Adrenal gland (tissue), 12 donors: ENCODE data around the gene HHLA2. TPM values are rescaled to one million over a fixed set of nuclear protein-coding genes. Genes with fewer than 3 reads are reported as not detected.
A peak's percentile ranks its signal among the peaks of the same experiment; 100 is the strongest.

ENCODE experiments used
- DNase-seq, 7 donors: peaks; one replicate each; pipeline ENCODE4 v3.0.0-alpha.2; 2019 to 2020
- H3K27ac ChIP-seq, 5 donors: fragments of 200-600 bp; sonication (generic) in 4 of 5; 1 replicate in 3 of 5; 2 replicates in 2 of 5; pipeline versions ENCODE4 v1.5.1 to v1.8.0; 2016 to 2020; ENCODE audit warnings: mild to moderate bottlenecking in 1 of 5
- H3K27me3 ChIP-seq: fragments of 200-600 bp; 2 replicates; pipeline ENCODE4 v1.8.0; 2021
- H3K36me3 ChIP-seq, 2 donors: fragments of 200-600 bp; replicated peaks in 1 of 2; 1 replicate in 1 of 2; 2 replicates in 1 of 2; pipeline versions ENCODE4 v1.5.1 to v1.8.0; 2018 to 2022
- H3K4me1 ChIP-seq, 2 donors: fragments of 200-600 bp; replicated peaks in 1 of 2; 1 replicate in 1 of 2; 2 replicates in 1 of 2; pipeline versions ENCODE4 v1.5.1 to v1.8.0; 2018 to 2021
- H3K4me3 ChIP-seq, 4 donors: fragments of 200-600 bp; sonication (generic) in 3 of 4; one replicate each; pipeline ENCODE4 v1.5.1; 2016 to 2018
- H3K9me3 ChIP-seq, 3 donors: fragments of 200-600 bp; sonication (generic) in 1 of 3; replicated peaks in 1 of 3; 1 replicate in 2 of 3; 2 replicates in 1 of 3; pipeline versions ENCODE4 v1.5.1 to v1.8.0; 2016 to 2021
- CTCF ChIP-seq, 6 experiments: fragments of 450-650 bp in 4 of 6; fragments of 200-600 bp in 2 of 6; sonication (generic) in 1 of 6; IDR thresholded peaks; 1 replicate in 5 of 6; 2 replicates in 1 of 6; pipeline versions ENCODE4 v1.5.1 to v1.8.0; 2016 to 2021; ENCODE audit warnings: antibody characterized with exemption in 6 of 6, mild to moderate bottlenecking in 2 of 6, moderate library complexity in 1 of 6
- POLR2A ChIP-seq, 2 donors: fragments of 450-650 bp; IDR thresholded peaks; one replicate each; pipeline ENCODE4 v1.6.1; 2017; ENCODE audit warnings: antibody characterized with exemption in 2 of 2, mild to moderate bottlenecking in 2 of 2, moderate library complexity in 1 of 2
- WGBS, 4 donors: extraction: QIAGEN DNeasy Blood & Tissue Kit in 2 of 4; methylation state at CpG; one replicate each; pipeline versions ENCODE4 v1.1.5 to v1.1.7; 2013 to 2017; 5-methylcytosine and 5-hydroxymethylcytosine counted together
- intact Hi-C, 2 donors: fragments of 100-400 bp; cut with DNase I; formaldehyde crosslinking; loops; one replicate each; pipeline versions ENCODE4 v1.14.1 to v1.15.0; 2022 to 2023
- polyA plus RNA-seq, 3 donors: library from polyadenylated mRNA; stranded (reverse); fragments of 200-250 nt in 2 of 3; fragments of 350-450 nt in 1 of 3; fragmentation: Illumina TruSeq in 1 of 3; extraction: RNeasy Lipid Tissue Mini Kit (QIAGEN cat#74804) in 1 of 3; gene quantifications; one replicate each; pipeline ENCODE4 v1.2.3, GENCODE V29; 2013 to 2014
- total RNA-seq, 9 donors: library from RNA; depleted of rRNA in 4 of 9; stranded (reverse); fragments of >200 nt in 4 of 9; fragments of 120-200 nt in 1 of 9; fragmentation: NEBNext Ultra II Directional in 1 of 9; extraction: Animal tissue kit (Norgen Biotek cat#: 25700) in 1 of 9; gene quantifications; one replicate each; pipeline versions ENCODE4 v1.1.0 to v1.2.4, GENCODE V29; 2013 to 2023
- donor health status: healthy with polysubstance abuse.
- donor health status: Bipolar disorder and iron deficiency.
- donor health status: DM: yes; HTN: yes; CAD: no.
- donor health status: DM: no; HTN: no; CAD: no.
- donor health status: DM: no; HTN: no; CAD: no.
- donor health status: DM: yes; HTN: yes; CAD: no.

HHLA2 gene
- total and polyA plus RNA-seq, 12 donors: 0.03 to 0.06 TPM; not detected in 10

- DNase-seq: no peak
- no peaks in the 10 kb centered on the region for H3K27me3 ChIP-seq
- H3K4me3 ChIP-seq: no peak overlapping the region
- TF ChIP-seq CTCF (IDR thresholded peaks at IDR 0.05) (no peak), POLR2A (IDR thresholded peaks at IDR 0.05) (no peak)
- no peaks in the 10 kb centered on the region for H3K36me3 ChIP-seq
- H3K27ac ChIP-seq: no peak overlapping the region
- H3K4me1 ChIP-seq: no peaks in the 10 kb centered on the region
- no peaks in the 10 kb centered on the region for H3K9me3 ChIP-seq
- intact Hi-C loops: no loop called here
- WGBS, 4 donors: 76 to 80% (median 77%) methylated on average over 4 of the region's 4 CpGs
Observed at GRCh38 chr3:108293858-108294257, 2.5 kb upstream of the HHLA2 start.

- H3K9me3 ChIP-seq: no peaks in the 10 kb centered on the region
- DNase-seq: no peak
- H3K27ac ChIP-seq: no peak overlapping the region
- no peak for TF ChIP-seq POLR2A (IDR thresholded peaks at IDR 0.05)
- TF ChIP-seq CTCF (IDR thresholded peaks at IDR 0.05): no peak
- no peaks in the 10 kb centered on the region for H3K4me1 ChIP-seq
- H3K36me3 ChIP-seq: no peaks in the 10 kb centered on the region
- H3K4me3 ChIP-seq: no peak overlapping the region
- 79 to 85% (median 85%) methylated on average over 7 of the region's 7 CpGs for WGBS, 4 donors
- intact Hi-C loops: no loop called here
- H3K27me3 ChIP-seq: no peaks in the 10 kb centered on the region
Observed at GRCh38 chr3:108295421-108296175, 750 bp upstream of the HHLA2 start.

- no peak overlapping the region for H3K4me3 ChIP-seq
- H3K27me3 ChIP-seq: no peaks in the 10 kb centered on the region
- WGBS, 4 donors: 65 to 67% (median 66%) methylated on average over 3 of the region's 3 CpGs
- H3K4me1 ChIP-seq: no peaks in the 10 kb centered on the region
- intact Hi-C loops: no loop called here
- no peaks in the 10 kb centered on the region for H3K9me3 ChIP-seq
- no peak for TF ChIP-seq POLR2A (IDR thresholded peaks at IDR 0.05)
- TF ChIP-seq CTCF (IDR thresholded peaks at IDR 0.05): no peak
- H3K27ac ChIP-seq: no peak overlapping the region
- no peaks in the 10 kb centered on the region for H3K36me3 ChIP-seq
- DNase-seq: peak in 2 of 7 donors; percentile 12 to 17
Observed at GRCh38 chr3:108297647-108298046, 1.3 kb downstream of the HHLA2 start.

GRCh38 chr3:108298056-108298455, 1.7 kb downstream of the HHLA2 start:
- intact Hi-C loops: no loop called here
- TF ChIP-seq CTCF (IDR thresholded peaks at IDR 0.05) (no peak), POLR2A (IDR thresholded peaks at IDR 0.05) (no peak)
- no peak overlapping the region for H3K27ac ChIP-seq

More at GRCh38 chr3:108298056-108298455, 1.7 kb downstream of the HHLA2 start:
- Histone ChIP-seq H3K4me3 (no peak overlapping the region), H3K4me1 (no peaks in the 10 kb centered on the region), H3K27me3 (no peaks in the 10 kb centered on the region), H3K36me3 (no peaks in the 10 kb centered on the region), H3K9me3 (no peaks in the 10 kb centered on the region)
- no peak for DNase-seq
- 73 to 84% (median 79%) methylated on average over 2 of the region's 2 CpGs for WGBS, 4 donors
